HG03196 (cell line): ENCODE measurements around the gene RCAN1.
"Not testable (repeated sequence)": the region's sequence is repeated elsewhere in the genome, so short reads cannot be mapped to it uniquely, and the experiment has no call there.

ENCODE experiments used
- ATAC-seq: cut with Tn5 transposase; IDR thresholded peaks from one replicate; pipeline ENCODE4 v1.9.1; 2021; ENCODE audit not compliant: unreplicated experiment

Gene RCAN1

GRCh38 chr21:34519016-34519415 lies 95.9 kb downstream of the RCAN1 start:
- no peak for ATAC-seq

- ATAC-seq: no peak
Measured at GRCh38 chr21:34518301-34518700, 96.6 kb downstream of the RCAN1 start.

- no peak for ATAC-seq
Measured at GRCh38 chr21:34517491-34518245, 97.2 kb downstream of the RCAN1 start.

- no peak for ATAC-seq
Measured at GRCh38 chr21:34517039-34517438, 97.9 kb downstream of the RCAN1 start.

- ATAC-seq: no peak
Measured at GRCh38 chr21:34514576-34515115, 100.3 kb downstream of the RCAN1 start.

GRCh38 chr21:34513129-34513675 lies 101.7 kb downstream of the RCAN1 start:
- ATAC-seq: no peak

- ATAC-seq: no peak
Measured at GRCh38 chr21:34511787-34512455, 103.0 kb downstream of the RCAN1 start, which contains the start of gene KCNE1. Gene KCNE1, minus strand, starts transcription at chr21:34512210. Its CDS starts 62,576 bp downstream, at chr21:34449634.

GRCh38 chr21:34511181-34511580 lies 103.7 kb downstream of the RCAN1 start:
- no peak for ATAC-seq

- no peak for ATAC-seq
Measured at GRCh38 chr21:34510148-34511142, 104.5 kb downstream of the RCAN1 start.

GRCh38 chr21:34509151-34509550 lies 105.8 kb downstream of the RCAN1 start:
- no peak for ATAC-seq

- ATAC-seq: no peak
Measured at GRCh38 chr21:34504595-34504994, 110.3 kb downstream of the RCAN1 start.

GRCh38 chr21:34502480-34503106 lies 112.3 kb downstream of the RCAN1 start:
- no peak for ATAC-seq

GRCh38 chr21:34501716-34502115 lies 113.2 kb downstream of the RCAN1 start:
- no peak for ATAC-seq

- ATAC-seq: no peak
Measured at GRCh38 chr21:34500191-34500590, 114.7 kb downstream of the RCAN1 start.

- ATAC-seq: no peak
Measured at GRCh38 chr21:34499116-34499515, 115.8 kb downstream of the RCAN1 start.

GRCh38 chr21:34498623-34499022 lies 116.3 kb downstream of the RCAN1 start:
- no peak for ATAC-seq

- ATAC-seq: not testable (repeated sequence)
Measured at GRCh38 chr21:34483854-34484253, 131.1 kb downstream of the RCAN1 start.

GRCh38 chr21:34483435-34483834 lies 131.5 kb downstream of the RCAN1 start:
- ATAC-seq: not testable (repeated sequence)

GRCh38 chr21:34467333-34467732 lies 147.6 kb downstream of the RCAN1 start:
- ATAC-seq: not testable (repeated sequence)
